Measurements from ENCODE around the gene USP53.

USP53 gene

DNA sequence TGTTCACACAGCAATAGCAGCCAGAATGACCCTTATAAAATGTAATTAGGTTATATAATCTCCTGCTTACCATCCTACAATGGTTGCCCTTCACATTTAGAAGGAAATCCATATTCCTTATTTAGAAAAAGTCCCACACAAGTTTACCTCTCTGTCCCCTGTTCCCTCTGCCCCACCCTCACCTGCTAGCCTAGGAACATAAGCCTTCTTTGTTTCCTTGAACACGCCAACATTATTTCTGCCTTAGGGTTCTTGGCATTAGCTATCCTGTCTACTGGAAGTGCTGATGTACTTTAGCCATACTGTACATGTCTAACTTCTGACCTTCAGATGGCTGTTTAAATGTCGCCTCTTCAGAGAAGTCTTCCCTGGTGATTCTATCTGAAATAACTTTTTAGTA lies 28.4 kb upstream of the USP53 start (continued):
- TF ChIP-seq ZBTB7A (tag by site-specific recombination; IDR thresholded peaks at IDR 0.05; ENCODE audit: low read depth): no peak
- TF ChIP-seq MZF1 (tag by site-specific recombination; IDR thresholded peaks at IDR 0.05; ENCODE audit: borderline replicate concordance): no peak
- TF ChIP-seq TRIM28 (IDR thresholded peaks at IDR 0.05; ENCODE audit: borderline replicate concordance, low read length): no peak
- no peak for TF ChIP-seq ZNF366 (tag by site-specific recombination; conservative IDR thresholded peaks at IDR 0.05)

DNA sequence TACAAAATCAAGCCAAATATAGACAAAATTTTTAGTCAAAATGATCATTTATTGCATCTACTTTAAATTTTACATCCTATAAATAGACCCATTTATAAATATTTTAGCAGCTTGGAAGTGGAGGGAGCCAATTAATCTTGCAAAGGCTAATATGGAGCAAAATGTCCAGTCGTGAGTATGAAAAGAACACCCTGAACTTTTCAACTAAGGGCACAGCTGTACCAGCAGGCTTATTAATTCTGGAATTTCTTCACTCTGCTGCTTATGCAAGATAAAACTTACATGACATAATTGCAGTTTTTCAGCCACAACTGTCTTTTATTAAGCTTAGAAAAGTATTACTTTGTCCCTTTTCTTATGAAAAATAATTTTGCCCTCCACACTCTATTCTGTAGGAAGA lies 22.9 kb upstream of the USP53 start:
- POLR2A ChIA-PET: no interaction called here
- no peaks in the 10 kb centered on the region for H3K36me3 ChIP-seq (ENCODE audit: control insufficient read depth in 2 of 2, insufficient read depth in 1 of 2, low read length in 2 of 2)
- CTCF ChIA-PET: interaction anchor here (0.6 kb wide), 1 partner anchor 170 kb away, joined by 3 read pairs; no protein-coding TSS in a partner anchor
- H3K9me3 ChIP-seq (ENCODE audit: control insufficient read depth, insufficient read depth, low read depth, low read length): no peaks in the 10 kb centered on the region
- no peak overlapping the region for H3K27ac ChIP-seq (ENCODE audit: extremely low read depth, low read depth, low read length)
- no peak overlapping the region for H3K4me3 ChIP-seq (ENCODE audit: low read depth, low read length)
- TF ChIP-seq, protein P1, sequence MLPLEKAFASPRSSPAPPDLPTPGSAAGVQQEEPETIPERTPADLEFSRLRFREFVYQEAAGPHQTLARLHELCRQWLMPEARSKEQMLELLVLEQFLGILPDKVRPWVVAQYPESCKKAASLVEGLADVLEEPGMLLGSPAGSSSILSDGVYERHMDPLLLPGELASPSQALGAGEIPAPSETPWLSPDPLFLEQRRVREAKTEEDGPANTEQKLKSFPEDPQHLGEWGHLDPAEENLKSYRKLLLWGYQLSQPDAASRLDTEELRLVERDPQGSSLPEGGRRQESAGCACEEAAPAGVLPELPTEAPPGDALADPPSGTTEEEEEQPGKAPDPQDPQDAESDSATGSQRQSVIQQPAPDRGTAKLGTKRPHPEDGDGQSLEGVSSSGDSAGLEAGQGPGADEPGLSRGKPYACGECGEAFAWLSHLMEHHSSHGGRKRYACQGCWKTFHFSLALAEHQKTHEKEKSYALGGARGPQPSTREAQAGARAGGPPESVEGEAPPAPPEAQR (tag by site-specific recombination; IDR thresholded peaks at IDR 0.05): no peak
- TF ChIP-seq, protein P2, sequence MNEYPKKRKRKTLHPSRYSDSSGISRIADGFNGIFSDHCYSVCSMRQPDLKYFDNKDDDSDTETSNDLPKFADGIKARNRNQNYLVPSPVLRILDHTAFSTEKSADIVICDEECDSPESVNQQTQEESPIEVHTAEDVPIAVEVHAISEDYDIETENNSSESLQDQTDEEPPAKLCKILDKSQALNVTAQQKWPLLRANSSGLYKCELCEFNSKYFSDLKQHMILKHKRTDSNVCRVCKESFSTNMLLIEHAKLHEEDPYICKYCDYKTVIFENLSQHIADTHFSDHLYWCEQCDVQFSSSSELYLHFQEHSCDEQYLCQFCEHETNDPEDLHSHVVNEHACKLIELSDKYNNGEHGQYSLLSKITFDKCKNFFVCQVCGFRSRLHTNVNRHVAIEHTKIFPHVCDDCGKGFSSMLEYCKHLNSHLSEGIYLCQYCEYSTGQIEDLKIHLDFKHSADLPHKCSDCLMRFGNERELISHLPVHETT (tag by site-specific recombination; IDR thresholded peaks at IDR 0.05): no peak
- no peak for TF ChIP-seq KLF1 (tag by site-specific recombination; IDR thresholded peaks at IDR 0.05)
- no peak for TF ChIP-seq ZNF707 (tag by site-specific recombination; IDR thresholded peaks at IDR 0.05)
- no peak for TF ChIP-seq GLI4 (tag by site-specific recombination; IDR thresholded peaks at IDR 0.05)
- no peak for TF ChIP-seq HOXA7 (CRISPR knock-in tag; IDR thresholded peaks at IDR 0.05; ENCODE audit: borderline replicate concordance)
- TF ChIP-seq, protein P3, sequence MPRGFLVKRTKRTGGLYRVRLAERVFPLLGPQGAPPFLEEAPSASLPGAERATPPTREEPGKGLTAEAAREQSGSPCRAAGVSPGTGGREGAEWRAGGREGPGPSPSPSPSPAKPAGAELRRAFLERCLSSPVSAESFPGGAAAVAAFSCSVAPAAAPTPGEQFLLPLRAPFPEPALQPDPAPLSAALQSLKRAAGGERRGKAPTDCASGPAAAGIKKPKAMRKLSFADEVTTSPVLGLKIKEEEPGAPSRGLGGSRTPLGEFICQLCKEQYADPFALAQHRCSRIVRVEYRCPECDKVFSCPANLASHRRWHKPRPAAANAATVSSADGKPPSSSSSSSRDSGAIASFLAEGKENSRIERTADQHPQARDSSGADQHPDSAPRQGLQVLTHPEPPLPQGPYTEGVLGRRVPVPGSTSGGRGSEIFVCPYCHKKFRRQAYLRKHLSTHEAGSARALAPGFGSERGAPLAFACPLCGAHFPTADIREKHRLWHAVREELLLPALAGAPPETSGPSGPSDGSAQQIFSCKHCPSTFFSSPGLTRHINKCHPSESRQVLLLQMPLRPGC (tag by site-specific recombination; IDR thresholded peaks at IDR 0.05): no peak
- no peak for TF ChIP-seq ZFHX2 (tag by site-specific recombination; conservative IDR thresholded peaks at IDR 0.05)
- TF ChIP-seq, protein P4, sequence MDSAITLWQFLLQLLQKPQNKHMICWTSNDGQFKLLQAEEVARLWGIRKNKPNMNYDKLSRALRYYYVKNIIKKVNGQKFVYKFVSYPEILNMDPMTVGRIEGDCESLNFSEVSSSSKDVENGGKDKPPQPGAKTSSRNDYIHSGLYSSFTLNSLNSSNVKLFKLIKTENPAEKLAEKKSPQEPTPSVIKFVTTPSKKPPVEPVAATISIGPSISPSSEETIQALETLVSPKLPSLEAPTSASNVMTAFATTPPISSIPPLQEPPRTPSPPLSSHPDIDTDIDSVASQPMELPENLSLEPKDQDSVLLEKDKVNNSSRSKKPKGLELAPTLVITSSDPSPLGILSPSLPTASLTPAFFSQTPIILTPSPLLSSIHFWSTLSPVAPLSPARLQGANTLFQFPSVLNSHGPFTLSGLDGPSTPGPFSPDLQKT (IDR thresholded peaks at IDR 0.05; ENCODE audit: borderline replicate concordance, low read depth, low read length): no peak
- no peak for TF ChIP-seq ZIC2 (tag by site-specific recombination; IDR thresholded peaks at IDR 0.05)
- no peak for TF ChIP-seq SP2 (tag by site-specific recombination; IDR thresholded peaks at IDR 0.05)
- TF ChIP-seq WT1 (tag by site-specific recombination; IDR thresholded peaks at IDR 0.05): no peak
- TF ChIP-seq YY2 (tag by site-specific recombination; IDR thresholded peaks at IDR 0.05): no peak
- no peak for TF ChIP-seq GLI2 (tag by site-specific recombination; IDR thresholded peaks at IDR 0.05; ENCODE audit: borderline replicate concordance, low read depth)
- no peak for TF ChIP-seq ZNF654 (tag by site-specific recombination; IDR thresholded peaks at IDR 0.05; ENCODE audit: low read depth)
- no peak for TF ChIP-seq ZBTB21 (tag by site-specific recombination; IDR thresholded peaks at IDR 0.05)
- TF ChIP-seq ZNF394 (tag by site-specific recombination; IDR thresholded peaks at IDR 0.05; ENCODE audit: borderline replicate concordance): no peak
- H3K4me1 ChIP-seq (ENCODE audit: control insufficient read depth, insufficient read depth, low read length): no peaks in the 10 kb centered on the region
